ENCODE measurements around the gene TNFAIP1. TPM values are rescaled to one million over a fixed set of nuclear protein-coding genes. Genes with fewer than 3 reads are reported as not detected.

Gene TNFAIP1
- total RNA-seq, 1 donor from 2014 or later: 58.5 TPM

- DNase-seq (ENCODE audit: low spot score): no peak
- intact Hi-C loops (cut with DNase I): no loop called here
These were observed 31.0 kb downstream of the TNFAIP1 start for GRCh38 chr17:28366605-28367004.

- intact Hi-C loops (cut with DNase I): no loop called here
- peak; percentile 41 for DNase-seq (ENCODE audit: low spot score)
These were observed 32.2 kb downstream of the TNFAIP1 start for GRCh38 chr17:28367641-28368305.

GRCh38 chr17:28368306-28368831 lies 32.8 kb downstream of the TNFAIP1 start:
- DNase-seq (ENCODE audit: low spot score): no peak
- intact Hi-C loops (cut with DNase I): no loop called here

- no peak for DNase-seq (ENCODE audit: low spot score)
- intact Hi-C loops (cut with DNase I): no loop called here
These were observed 33.5 kb downstream of the TNFAIP1 start for GRCh38 chr17:28368915-28369683.

- DNase-seq (ENCODE audit: low spot score): no peak
- intact Hi-C loops (cut with DNase I): loop anchor here (5.0 kb wide), 1 partner anchor 32 kb away; the partner anchor contains the start of genes IFT20 and TNFAIP1
These were observed 34.1 kb downstream of the TNFAIP1 start for GRCh38 chr17:28369684-28370034.

GRCh38 chr17:28370035-28370743 lies 34.6 kb downstream of the TNFAIP1 start, which contains the start of gene VTN:
Gene VTN, minus strand, starts transcription at chr17:28370307. Its CDS starts 104 bp downstream, at chr17:28370203.
- no peak for DNase-seq (ENCODE audit: low spot score)
- intact Hi-C loops (cut with DNase I): loop anchor here (5.0 kb wide), 1 partner anchor 33 kb away; the partner anchor contains the start of genes IFT20 and TNFAIP1

- intact Hi-C loops (cut with DNase I): loop anchor here (5.0 kb wide), 1 partner anchor 33 kb away; the partner anchor contains the start of genes IFT20 and TNFAIP1
- DNase-seq (ENCODE audit: low spot score): no peak
These were observed 35.2 kb downstream of the TNFAIP1 start for GRCh38 chr17:28370744-28371103.

- intact Hi-C loops (cut with DNase I): loop anchor here (5.0 kb wide), 1 partner anchor 34 kb away; the partner anchor contains the start of genes IFT20 and TNFAIP1
- DNase-seq (ENCODE audit: low spot score): peak; percentile 94
These were observed 36.0 kb downstream of the TNFAIP1 start, which contains the start of gene SARM1 for GRCh38 chr17:28371245-28372202. Gene SARM1, plus strand, starts transcription at chr17:28371694. Its CDS starts 339 bp downstream, at chr17:28372033.

- no peak for DNase-seq (ENCODE audit: low spot score)
- intact Hi-C loops (cut with DNase I): loop anchor here (5.0 kb wide), 1 partner anchor 35 kb away; the partner anchor contains the start of genes IFT20 and TNFAIP1
These were observed 36.8 kb downstream of the TNFAIP1 start for GRCh38 chr17:28372203-28372944.

- DNase-seq (ENCODE audit: low spot score): peak; percentile 60
- intact Hi-C loops (cut with DNase I): loop anchor here (5.0 kb wide), 1 partner anchor 36 kb away; the partner anchor contains the start of genes IFT20 and TNFAIP1
These were observed 37.3 kb downstream of the TNFAIP1 start for GRCh38 chr17:28372945-28373274.

GRCh38 chr17:28379814-28380801 lies 44.5 kb downstream of the TNFAIP1 start:
- no peak for DNase-seq (ENCODE audit: low spot score)
- intact Hi-C loops (cut with DNase I): no loop called here

GRCh38 chr17:28381141-28381825 lies 45.7 kb downstream of the TNFAIP1 start:
- no peak for DNase-seq (ENCODE audit: low spot score)
- intact Hi-C loops (cut with DNase I): no loop called here

GRCh38 chr17:28384281-28385036 lies 48.9 kb downstream of the TNFAIP1 start:
- intact Hi-C loops (cut with DNase I): no loop called here
- no peak for DNase-seq (ENCODE audit: low spot score)

- intact Hi-C loops (cut with DNase I): no loop called here
- no peak for DNase-seq (ENCODE audit: low spot score)
These were observed 49.5 kb downstream of the TNFAIP1 start for GRCh38 chr17:28385037-28385400.

- intact Hi-C loops (cut with DNase I): no loop called here
- no peak for DNase-seq (ENCODE audit: low spot score)
These were observed 49.8 kb downstream of the TNFAIP1 start for GRCh38 chr17:28385406-28385805.

GRCh38 chr17:28386391-28386790 lies 50.8 kb downstream of the TNFAIP1 start:
- intact Hi-C loops (cut with DNase I): no loop called here
- DNase-seq (ENCODE audit: low spot score): no peak

Data from cardiac septum (tissue), 1 donor.